PFSK-1 (cell line): ENCODE data around the gene AQP12B.

ENCODE experiments used
- FOXP2 ChIP-seq: optimal IDR thresholded peaks from 2 replicates; pipeline ENCODE3; 2011; ENCODE audit warnings: borderline replicate concordance, control low read depth, inconsistent platforms; ENCODE audit not compliant: insufficient read depth; ENCODE audit errors: extremely low read length, extremely low read depth
- POLR2AphosphoS5 ChIP-seq: IDR thresholded peaks from 2 replicates; pipeline ENCODE4 v1.6.1; 2012; ENCODE audit warnings: low read depth, mild to moderate bottlenecking, control low read depth, low read length, moderate library complexity
- SIN3A ChIP-seq: IDR thresholded peaks from 2 replicates; pipeline ENCODE4 v1.6.1; 2012; ENCODE audit warnings: mild to moderate bottlenecking, low read length, moderate library complexity, borderline replicate concordance; ENCODE audit not compliant: insufficient read depth
- TAF1 ChIP-seq: IDR thresholded peaks from 2 replicates; pipeline ENCODE4 v1.6.1; 2012; ENCODE audit warnings: low read length, control low read depth, borderline replicate concordance; ENCODE audit not compliant: insufficient read depth
- TF ChIP-seq, protein P1 (sequence below), 2 experiments: IDR thresholded peaks; 2 replicates each; pipeline versions ENCODE4 v1.6.1 to v1.8.0; 2011 to 2012; ENCODE audit warnings: low read depth in 2 of 2, low read length in 2 of 2, control low read depth in 1 of 2, inconsistent platforms in 1 of 2, mild to moderate bottlenecking in 1 of 2, moderate library complexity in 1 of 2; ENCODE audit not compliant: insufficient read depth in 1 of 2

Gene AQP12B

DNA sequence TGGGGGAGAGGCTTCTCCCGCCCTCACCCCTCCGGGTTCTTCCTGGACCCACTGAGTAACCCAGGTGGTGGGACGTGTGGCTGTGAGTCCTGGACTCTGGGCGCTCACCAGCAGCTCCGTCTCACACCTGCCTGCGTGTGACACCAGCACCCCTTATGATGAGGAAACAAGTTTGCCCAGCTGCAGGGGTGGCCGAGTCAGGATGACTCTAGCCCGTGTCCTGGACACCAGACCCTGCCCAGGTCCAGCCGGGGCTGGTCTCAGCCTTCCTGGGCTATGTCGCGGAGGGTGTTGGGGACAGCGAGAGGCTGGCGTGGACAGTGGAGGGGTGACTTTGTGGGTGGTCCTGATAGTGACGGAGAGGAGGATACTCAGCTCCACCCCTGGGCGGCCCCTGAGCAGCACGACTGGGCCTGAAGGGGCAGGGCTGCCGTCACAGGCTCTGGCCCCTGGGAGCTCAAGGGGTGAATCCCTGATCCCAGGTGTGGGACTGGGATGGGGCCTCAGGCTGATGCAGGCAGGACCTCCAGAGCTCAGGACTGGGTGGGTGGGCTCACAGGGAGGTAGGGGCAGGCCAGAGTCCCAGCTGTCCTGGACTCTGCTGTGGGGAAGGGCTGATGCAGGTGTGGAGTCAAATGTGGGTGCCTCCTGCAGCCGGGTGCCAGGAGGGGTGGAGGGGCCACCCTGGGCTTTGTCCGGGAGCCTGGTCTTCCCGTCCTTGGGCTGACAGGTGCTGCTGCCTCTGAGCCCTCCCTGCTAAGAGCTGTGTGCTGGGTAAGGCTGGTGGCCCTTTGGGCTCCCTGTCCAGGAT is 53.7 kb downstream of the AQP12B start:
- TF ChIP-seq, protein P1, sequence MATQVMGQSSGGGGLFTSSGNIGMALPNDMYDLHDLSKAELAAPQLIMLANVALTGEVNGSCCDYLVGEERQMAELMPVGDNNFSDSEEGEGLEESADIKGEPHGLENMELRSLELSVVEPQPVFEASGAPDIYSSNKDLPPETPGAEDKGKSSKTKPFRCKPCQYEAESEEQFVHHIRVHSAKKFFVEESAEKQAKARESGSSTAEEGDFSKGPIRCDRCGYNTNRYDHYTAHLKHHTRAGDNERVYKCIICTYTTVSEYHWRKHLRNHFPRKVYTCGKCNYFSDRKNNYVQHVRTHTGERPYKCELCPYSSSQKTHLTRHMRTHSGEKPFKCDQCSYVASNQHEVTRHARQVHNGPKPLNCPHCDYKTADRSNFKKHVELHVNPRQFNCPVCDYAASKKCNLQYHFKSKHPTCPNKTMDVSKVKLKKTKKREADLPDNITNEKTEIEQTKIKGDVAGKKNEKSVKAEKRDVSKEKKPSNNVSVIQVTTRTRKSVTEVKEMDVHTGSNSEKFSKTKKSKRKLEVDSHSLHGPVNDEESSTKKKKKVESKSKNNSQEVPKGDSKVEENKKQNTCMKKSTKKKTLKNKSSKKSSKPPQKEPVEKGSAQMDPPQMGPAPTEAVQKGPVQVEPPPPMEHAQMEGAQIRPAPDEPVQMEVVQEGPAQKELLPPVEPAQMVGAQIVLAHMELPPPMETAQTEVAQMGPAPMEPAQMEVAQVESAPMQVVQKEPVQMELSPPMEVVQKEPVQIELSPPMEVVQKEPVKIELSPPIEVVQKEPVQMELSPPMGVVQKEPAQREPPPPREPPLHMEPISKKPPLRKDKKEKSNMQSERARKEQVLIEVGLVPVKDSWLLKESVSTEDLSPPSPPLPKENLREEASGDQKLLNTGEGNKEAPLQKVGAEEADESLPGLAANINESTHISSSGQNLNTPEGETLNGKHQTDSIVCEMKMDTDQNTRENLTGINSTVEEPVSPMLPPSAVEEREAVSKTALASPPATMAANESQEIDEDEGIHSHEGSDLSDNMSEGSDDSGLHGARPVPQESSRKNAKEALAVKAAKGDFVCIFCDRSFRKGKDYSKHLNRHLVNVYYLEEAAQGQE (IDR thresholded peaks at IDR 0.05; ENCODE audit: insufficient read depth in 1 of 2, low read depth in 2 of 2, low read length in 2 of 2), result no peak
- TF ChIP-seq SIN3A (no peak), TAF1 (no peak), POLR2AphosphoS5 (no peak), FOXP2 (no peak)

GRCh38 chr2:240628507-240628807 is 54.2 kb downstream of the AQP12B start:
- TF ChIP-seq POLR2AphosphoS5, result no peak
- TF ChIP-seq SIN3A, result no peak
- TF ChIP-seq TAF1, result no peak
- TF ChIP-seq, protein P1 (IDR thresholded peaks at IDR 0.05; ENCODE audit: insufficient read depth in 1 of 2, low read depth in 2 of 2, low read length in 2 of 2), result no peak

DNA sequence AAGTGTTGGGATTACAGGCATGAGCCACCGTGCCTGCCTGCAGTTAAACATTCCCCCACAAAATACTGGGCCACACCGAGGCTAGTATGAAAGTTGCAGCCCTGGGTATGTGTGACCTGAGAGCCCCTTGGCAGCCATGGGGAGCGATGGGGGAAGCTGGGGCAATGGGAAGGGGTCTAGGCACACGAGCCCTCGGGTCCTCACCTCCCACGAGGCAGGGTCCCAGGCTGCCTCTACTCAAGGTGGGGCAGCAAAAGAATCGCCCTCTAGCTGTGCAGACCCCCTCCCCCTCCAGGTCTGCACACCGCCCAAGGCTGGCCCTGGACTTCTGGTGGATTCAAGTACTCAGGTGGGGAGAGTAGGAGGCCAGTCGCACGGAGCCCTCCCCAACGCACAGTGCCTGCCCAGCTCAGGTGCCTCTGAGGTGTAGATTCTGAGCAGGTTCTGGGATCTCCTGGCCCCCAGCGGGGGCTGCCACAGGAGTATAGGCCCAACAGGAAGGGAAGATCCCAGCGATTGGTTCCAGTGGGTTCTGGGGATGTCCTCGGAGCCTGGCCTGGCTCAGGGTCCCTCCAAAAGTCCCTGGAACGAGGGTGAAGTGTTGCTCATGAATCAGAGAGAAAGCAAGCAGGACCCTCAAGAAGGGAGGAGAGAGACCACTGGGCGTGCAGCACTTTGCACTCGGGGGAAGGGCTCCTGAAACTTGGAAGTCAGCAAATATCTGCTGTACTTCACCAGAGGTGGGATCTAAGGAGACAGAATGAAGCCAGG is 54.8 kb downstream of the AQP12B start:
- TF ChIP-seq, protein P1 (IDR thresholded peaks at IDR 0.05; ENCODE audit: insufficient read depth in 1 of 2, low read depth in 2 of 2, low read length in 2 of 2), result no peak
- TF ChIP-seq SIN3A, result no peak
- no peak for TF ChIP-seq TAF1
- TF ChIP-seq POLR2AphosphoS5, result no peak
- TF ChIP-seq FOXP2, result no peak

DNA sequence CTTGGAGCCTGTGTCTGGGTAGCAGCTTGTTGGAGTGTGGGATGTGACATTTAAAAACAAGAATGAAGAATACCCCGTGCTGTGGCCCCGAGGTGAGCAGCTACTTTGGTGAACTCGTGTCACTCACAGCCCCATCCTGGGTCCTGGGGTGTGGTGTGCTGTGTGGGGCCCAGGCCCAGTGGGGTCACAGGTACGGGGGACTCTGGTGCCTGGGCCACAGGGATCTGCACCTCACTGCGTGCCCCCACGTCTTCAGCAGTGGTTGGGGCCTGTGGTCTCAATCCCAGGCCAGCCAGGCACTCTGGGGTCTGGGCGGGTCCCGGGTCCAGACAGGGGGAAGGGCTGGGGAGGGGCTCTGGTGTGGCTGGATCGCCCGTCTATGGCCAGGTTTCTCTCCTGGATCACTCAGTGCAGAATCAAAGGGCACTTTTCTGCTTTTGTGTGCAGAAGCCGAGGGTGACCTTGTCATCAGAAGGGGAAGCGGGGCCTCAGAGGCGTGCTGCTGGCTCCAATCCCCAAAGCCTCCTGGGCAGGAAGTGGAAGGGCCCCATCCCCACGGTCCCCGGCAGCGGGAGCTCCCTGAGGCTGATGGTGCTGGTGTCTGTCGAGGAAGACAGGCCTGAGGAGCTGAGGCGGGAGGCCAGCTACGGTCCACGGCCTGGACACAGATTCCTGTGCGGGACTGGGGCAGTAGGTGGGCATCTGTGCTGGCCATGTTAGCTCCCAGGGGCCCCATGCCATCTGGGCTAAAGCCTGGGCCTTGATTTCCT is 56.0 kb downstream of the AQP12B start:
- TF ChIP-seq, protein P1 (IDR thresholded peaks at IDR 0.05; ENCODE audit: insufficient read depth in 1 of 2, low read depth in 2 of 2, low read length in 2 of 2), result no peak
- no peak for TF ChIP-seq SIN3A
- TF ChIP-seq FOXP2, result no peak
- no peak for TF ChIP-seq POLR2AphosphoS5
- TF ChIP-seq TAF1, result no peak
